Kidney glomerular epithelial cell (primary cell): ENCODE data around the gene SLC22A13.
"Not testable (repeated sequence)": the region's sequence is repeated elsewhere in the genome, so short reads cannot be mapped to it uniquely, and the experiment has no call there.

Experiments used
- DNase-seq: peaks from one replicate; lab custom pipeline; 2025; lab: John Stamatoyannopoulos, UW

Gene SLC22A13

GRCh38 chr3:38306941-38307340, 41.3 kb downstream of the SLC22A13 start:
- no peak for DNase-seq

- no peak for DNase-seq
These were observed 42.0 kb downstream of the SLC22A13 start for GRCh38 chr3:38307599-38307998.

DNA sequence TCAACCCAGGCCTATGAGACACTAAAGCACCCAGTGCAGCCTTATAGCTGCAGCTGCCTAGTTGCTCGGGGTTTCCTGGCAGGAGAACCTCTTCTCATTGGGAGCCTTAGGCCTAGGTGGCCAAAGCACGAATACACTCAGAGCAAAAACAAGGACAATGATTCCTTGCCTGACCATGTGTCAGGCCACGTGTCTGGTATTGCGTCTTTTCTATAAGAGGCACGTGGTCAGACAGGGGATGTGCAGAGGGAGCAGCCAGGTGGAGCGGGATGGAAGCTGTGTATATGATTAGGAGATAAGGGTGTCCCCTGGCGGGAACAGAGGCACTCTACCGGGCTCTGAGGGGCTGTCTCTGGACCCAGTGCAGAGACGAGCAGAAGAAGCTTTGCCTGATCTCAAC, 42.8 kb downstream of the SLC22A13 start:
- no peak for DNase-seq

- DNase-seq = no peak
These were observed 45.9 kb downstream of the SLC22A13 start for GRCh38 chr3:38311476-38311875.

GRCh38 chr3:38311941-38312340, 46.3 kb downstream of the SLC22A13 start:
- no peak for DNase-seq

DNA sequence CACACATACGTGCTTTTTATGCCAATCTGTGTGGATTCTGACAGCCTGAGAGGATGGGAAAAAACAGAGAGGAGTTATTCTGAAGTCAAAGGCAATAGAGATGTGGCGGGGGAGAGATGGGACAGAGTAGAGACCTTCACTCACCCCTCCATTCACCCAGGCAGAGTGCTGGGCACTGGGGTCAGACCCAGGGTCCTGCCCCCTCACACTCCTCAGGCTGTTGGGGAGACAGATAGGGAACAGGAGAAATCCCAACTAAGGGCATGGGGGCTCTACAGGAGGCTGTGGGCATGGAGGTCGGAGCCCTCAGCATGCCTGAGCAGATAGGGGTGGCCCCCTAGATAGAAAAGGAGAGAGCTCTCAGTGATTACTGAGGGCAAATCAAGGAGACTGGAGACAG, 46.7 kb downstream of the SLC22A13 start:
- no peak for DNase-seq

GRCh38 chr3:38313263-38313662, 47.7 kb downstream of the SLC22A13 start:
- no peak for DNase-seq

DNA sequence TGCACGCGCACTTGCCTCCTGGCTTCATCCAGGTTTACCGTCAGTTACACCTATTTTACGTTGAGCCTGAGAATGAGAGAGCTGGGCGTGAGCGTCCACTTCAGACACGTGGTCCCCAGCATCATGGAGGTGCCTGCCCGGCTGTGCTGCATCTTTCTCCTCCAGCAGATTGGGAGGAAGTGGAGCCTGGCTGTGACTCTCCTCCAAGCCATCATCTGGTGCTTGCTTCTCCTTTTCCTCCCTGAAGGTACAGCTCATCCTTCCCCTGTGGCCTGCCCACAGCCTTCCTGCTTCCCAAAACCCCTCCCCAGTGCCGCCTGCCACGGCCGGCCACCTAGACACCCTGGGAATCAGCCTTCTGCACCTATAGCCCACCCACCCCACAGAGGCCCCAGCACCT, 48.1 kb downstream of the SLC22A13 start:
- DNase-seq = no peak

DNA sequence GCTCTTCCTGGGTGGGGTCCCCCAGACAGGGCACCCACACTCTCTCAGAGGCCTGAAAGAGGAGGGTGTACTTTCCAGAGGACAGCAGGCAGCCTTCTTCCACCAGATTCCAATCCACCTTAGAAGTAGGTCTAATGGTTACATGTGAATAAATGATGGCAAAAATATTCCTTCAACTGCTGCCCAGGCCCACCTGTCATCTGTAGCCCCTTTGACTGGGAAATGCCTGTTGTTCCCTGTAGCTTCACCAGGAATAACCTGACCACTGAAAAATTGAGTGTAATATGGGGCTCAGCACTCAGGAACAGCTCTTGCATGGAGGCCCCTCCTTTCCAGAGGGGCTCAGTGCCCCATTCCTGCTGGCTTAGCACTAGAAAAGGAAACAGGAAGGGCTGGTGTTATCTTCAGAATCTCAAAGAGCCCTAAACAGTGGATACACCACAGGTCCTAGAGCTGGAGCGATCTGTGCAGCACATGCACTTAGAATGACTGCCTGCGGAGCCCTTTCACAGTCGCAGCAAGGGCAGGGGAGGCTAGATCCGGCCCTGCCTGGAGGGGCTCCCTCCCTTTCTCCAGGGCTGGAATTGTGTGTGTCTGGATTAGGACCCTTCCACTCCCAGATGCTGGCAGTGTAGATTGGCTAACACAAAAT, 48.6 kb downstream of the SLC22A13 start:
- DNase-seq = no peak

- DNase-seq = no peak
These were observed 49.3 kb downstream of the SLC22A13 start for GRCh38 chr3:38314764-38315487.

DNA sequence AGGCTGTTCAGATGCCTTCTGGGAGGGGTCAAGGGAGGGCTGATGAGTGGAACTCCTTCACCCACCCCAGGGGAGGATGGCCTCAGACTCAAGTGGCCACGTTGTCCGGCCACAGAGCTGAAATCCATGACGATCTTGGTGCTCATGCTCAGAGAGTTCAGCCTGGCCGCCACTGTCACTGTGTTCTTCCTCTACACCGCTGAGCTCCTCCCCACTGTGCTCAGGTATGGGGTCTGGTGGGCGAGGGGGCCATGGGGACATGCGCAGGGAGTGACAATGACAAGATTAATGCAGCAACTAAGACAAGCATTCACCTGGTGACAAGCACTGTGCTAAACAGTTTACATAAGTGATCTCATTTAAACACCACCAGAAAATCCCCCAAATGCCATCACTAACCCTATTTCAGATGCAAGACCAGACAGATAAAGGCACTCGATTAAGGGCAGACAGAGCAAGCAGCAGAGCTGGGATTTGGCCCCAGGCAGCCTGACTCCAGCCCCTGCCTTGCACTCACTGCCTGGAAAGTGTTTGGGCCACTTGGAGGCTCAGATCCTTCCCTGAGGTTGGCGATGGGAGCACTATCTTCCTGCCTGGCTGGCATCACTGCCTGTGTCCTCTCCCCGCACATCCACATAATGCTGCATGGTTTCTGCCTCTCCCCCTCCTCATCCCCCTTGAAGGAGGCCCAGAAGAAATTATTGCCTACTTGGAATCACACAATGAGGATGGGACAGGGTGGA, 50.0 kb downstream of the SLC22A13 start:
- no peak for DNase-seq

GRCh38 chr3:38316356-38317191, 51.0 kb downstream of the SLC22A13 start:
- DNase-seq = no peak

DNA sequence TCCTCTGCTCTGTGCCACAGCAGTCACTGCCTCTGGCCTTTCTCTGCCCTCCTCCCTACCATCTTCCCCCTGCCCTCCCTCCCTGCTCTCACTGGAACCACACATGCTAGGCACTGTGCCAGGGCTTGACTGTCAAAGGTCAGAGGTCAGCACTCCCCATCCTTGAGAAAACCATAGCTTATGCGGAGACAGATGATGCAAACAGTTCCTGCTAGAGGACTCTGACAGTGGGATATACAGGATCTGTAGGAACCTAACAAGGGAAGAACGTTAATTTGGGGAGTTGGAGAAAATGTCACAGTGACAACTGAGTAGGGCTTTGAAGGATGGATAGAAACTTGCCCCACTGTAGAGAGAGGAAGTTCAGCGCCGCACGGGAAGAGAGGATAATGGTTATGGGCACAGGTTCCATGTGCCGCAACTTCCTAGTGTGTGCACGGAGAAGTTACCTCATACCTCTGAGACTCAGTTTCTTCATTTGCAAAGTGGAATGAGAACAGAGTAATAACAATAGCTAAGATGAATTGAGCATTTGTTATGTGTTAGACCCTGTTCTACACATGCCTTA, 51.7 kb downstream of the SLC22A13 start:
- DNase-seq = no peak

DNA sequence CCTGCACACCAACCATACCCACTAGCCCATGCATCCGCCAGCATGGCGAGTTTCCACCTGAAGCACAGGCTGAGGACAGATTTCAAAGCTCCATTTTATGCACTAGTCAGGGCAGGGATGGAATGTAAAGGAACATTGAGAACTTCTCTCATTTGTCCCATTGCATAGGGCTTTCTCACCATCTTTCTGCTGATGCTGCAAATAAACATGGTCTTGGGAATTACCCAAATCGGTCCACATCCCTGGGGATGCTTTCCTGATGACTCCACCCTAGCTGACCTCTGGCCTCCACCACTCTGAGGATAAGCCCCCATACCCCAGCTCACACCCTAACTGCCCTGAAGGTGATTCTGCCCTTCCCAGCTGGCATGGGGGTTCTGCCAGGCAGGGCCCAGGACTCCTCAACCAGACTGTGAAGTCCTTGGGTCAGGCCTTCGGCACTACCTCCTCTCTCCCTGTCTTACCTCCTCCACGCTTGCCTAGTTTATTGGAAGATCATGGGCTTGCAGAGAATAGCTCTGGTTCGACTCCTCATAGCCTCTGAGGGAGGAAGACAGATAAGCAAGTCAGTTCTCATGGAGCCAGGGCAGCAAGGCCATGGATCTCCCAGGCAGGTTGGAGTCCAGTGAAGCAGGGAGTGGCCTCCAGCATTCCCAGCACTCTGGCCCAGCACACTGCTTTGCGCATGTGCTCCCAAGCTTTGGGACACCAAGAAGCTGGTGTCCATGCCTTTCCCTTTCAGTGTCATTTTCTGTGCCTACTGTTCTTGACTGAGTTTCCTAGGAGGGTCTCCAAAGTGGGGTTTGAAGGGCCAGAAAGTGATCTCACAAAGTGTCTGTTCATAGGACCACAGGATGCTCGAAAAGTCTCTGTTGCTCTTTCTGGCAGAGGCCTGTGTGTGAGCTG, 53.4 kb downstream of the SLC22A13 start:
- no peak for DNase-seq

- not testable (repeated sequence) for DNase-seq
These were observed 55.0 kb downstream of the SLC22A13 start for GRCh38 chr3:38320638-38321037.

- DNase-seq = no peak
These were observed 57.4 kb downstream of the SLC22A13 start for GRCh38 chr3:38323060-38323459.

DNA sequence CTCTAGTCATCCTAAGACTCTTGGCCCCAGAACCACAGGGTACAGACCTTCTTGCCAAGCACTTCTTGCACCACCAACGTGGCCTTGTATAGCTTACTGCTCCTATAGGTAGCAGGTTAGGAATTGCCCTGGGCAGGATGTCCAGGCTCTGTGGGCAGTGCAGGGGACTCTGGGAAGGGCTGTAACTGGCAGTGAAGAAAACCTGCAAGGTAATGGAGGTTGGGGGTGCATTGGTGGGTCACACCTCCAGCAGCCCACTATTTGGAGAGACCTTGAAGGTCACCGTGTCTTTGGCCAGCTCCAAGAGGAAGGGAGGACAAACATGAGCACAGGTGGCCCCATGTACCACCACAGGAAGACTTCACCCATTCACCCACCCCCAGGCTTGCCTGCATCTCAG, 59.6 kb downstream of the SLC22A13 start:
- DNase-seq = no peak

GRCh38 chr3:38327335-38328009, 61.9 kb downstream of the SLC22A13 start:
- no peak for DNase-seq
